Stimulated activated CD4-positive, alpha-beta T cell treated with anti-CD3 and anti-CD28 coated beads, TNF-alpha, amount 100 ng/mL, for 48 hours (primary cell): Measurements from ENCODE around the gene CEMP1.

Source experiments
- DNase-seq, 3 donors: peaks; one replicate each; pipeline ENCODE4 v3.0.0-alpha.2; 2020; ENCODE audit warnings: low read depth in 3 of 3

CEMP1 gene

GRCh38 chr16:2520097-2520783, 11.0 kb downstream of the CEMP1 start, which contains the start of gene AMDHD2:
AMDHD2 (plus strand) TSS chr16:2520371; CDS start chr16:2520459, 88 bp downstream.
- DNase-seq, result peak; percentile 79 to 86 (median 83)

GRCh38 chr16:2519711-2520080, 11.5 kb downstream of the CEMP1 start:
- no peak for DNase-seq

DNA sequence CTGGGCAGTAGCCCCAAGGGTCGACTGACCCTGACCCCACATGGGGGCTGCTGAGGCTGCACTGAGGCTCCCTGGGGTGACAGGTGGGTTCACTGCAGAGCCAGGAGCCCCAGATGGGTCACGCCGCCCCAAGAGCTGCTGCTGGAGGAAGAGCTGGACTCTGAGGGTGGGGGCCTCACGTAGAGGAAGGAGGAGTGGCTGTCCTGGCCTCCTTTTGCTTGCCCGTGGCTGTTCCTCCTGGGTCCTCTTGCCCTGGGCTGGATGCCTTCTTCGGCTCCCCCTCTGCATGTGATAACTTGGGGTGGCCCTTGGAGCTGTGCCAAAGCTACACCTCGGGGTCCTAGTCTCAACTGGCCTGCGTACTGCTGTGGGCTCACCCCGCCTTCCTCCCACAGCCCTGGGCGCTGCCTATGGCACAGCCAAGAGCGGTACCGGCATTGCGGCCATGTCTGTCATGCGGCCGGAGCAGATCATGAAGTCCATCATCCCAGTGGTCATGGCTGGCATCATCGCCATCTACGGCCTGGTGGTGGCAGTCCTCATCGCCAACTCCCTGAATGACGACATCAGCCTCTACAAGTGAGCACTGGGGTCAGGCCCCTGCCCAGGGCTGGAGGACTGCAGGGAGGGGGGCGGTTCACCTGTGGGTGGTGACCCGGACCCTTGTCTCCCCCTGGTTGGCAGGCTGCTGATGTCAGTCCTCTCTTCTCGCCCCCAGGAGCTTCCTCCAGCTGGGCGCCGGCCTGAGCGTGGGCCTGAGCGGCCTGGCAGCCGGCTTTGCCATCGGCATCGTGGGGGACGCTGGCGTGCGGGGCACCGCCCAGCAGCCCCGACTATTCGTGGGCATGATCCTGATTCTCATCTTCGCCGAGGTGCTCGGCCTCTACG, 12.1 kb downstream of the CEMP1 start:
- no peak for DNase-seq

DNA sequence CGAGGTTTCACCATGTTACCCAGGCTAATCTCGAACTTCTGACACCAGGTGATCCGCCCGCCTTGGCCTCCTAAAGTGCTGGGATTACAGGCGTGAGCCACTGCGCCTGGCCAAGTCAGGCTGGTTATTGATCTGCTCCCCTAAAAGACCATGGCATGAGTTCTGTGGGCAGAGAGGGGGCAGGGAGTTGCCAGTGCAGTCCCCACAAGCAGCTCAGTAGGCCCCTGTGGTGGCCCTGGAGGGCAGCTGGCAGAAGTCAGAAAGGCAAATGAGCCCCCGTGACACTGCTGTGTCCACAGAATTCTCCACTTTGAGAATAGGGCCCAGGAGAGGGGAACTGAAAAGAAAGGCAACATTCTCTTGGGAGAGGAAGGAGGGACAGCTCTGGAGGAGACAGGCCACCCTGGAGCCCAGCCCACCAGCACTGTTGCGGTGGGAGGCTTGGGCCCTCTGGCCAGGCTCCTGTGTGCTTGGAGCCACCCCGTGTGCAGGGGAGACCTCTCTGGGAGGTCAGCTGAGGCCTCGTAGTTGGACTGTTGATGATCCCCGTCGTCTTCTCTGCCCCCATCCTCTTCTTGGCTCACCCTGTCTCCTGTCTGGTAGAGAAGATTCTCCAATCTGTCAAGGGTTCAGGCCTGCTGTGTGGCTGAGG, 13.1 kb downstream of the CEMP1 start:
- DNase-seq, result no peak

GRCh38 chr16:2516391-2517240, 14.6 kb downstream of the CEMP1 start:
- DNase-seq, result no peak

GRCh38 chr16:2515180-2515851, 15.9 kb downstream of the CEMP1 start:
- no peak for DNase-seq

DNA sequence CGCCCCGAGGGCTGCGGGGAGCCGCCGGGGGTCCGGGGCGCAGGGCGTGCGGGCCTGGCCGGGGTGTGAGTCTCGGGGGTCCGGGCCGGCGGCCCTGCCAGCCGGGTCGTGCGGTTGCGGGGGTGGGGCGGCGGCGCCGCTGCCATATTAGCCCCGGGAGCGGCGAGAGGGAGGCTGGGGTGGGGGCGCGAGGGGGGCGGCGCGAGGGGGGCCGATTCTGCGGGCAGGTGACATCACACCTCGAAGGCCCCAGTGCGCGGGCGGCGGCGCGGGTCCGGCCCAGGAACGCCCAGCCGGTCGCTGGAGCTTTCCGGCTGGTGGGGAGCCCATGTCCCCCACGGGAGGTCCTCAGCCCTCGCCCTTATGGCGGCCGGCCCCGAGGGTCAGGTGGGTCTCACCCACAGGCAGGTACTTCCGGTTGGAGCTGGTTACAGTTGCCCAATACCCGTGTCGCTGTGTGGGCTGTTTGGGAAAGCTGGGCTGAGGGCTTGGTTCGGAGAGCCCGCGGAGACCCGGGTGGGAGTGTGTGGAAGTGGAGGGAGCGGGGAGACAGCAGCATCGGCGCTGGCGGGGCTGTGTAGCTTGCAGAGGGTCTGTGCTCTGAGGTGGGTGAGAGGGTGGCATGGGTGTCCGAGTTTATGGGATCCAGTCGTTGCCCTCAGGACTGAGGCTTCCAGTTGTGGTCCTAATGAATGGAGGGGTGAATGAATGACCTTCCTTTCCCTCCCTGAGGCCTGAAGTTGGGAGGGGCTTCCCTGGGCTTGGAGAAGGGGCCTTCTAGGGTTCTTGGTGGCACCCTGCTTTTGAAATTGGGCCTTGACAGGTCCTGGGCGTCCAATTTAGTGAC, 16.7 kb downstream of the CEMP1 start:
- DNase-seq, result peak in 1 of 3 donors; percentile 22

- DNase-seq, result peak; percentile 76 to 88 (median 77)
Measured at GRCh38 chr16:2513405-2514332, 17.5 kb downstream of the CEMP1 start, which contains the start of gene ATP6V0C. ATP6V0C (plus strand) TSS chr16:2513952; CDS start chr16:2514104, 152 bp downstream.

GRCh38 chr16:2512735-2513404, 18.3 kb downstream of the CEMP1 start:
- DNase-seq, result no peak

GRCh38 chr16:2511996-2512734, 19.0 kb downstream of the CEMP1 start:
- DNase-seq, result no peak

DNA sequence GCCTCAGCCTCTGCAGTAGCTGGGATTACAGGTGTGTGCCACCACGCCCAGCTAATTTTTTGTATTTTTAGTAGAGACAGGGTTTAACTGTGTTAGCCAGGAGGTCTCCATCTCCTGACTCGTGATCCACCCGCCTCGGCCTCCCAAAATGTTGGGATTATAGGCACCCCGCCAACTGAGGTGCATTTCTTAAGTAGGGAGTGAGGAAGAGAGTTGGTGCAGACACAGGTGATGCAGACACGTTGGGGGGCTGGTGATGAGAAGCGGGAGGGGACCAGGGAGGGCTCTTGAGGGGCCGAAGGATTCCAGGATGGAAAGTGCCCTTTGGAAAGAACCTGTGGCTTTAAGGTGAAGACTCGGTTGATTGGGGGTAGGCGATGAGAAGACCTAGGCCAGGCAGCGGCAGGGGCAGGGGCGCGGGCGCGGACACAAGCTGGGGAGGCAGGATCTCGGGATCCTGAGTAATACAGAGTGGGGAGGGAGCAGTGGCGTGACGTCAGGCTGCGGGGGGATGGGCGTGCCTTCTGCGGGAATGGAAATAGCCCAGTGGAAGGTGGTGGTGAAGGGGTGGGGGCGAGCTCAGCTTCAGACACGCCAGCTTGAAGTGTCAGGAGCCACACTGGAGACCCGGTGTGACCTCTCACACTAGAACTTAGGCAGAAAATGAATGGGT, 19.9 kb downstream of the CEMP1 start:
- DNase-seq, result no peak

DNA sequence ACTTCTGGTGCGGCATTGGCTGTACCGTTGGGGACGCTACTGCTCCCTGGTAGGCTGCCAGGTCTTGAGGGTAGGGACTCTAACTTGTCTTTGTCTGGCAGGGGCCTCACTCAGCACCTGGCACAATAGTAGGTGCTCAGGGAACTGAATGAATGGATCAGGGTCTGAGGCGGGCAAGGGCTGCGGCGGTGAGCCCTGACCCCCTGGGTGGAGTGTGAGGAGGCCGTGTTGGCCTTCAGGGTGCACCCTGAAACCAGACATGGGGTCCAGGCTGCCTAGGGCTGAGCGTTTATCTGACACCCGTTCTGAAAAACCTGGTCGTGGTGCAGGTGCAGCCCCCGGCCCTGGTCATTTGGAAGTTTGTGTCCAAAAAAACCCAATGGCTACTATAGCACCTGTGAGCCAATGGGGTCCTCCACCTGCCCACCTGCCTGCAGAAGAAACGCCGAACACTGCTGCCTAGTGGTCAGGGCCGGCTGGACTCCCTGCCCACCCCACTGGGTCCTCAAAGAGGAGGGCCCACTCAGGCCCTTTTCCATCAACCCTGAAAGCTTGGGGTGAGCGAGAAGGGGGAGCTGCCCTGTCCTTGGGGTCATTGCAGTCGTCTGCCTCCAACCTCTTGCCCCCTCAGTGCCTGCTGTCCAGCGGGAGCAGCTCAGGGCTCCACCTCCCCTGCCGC, 22.3 kb downstream of the CEMP1 start:
- DNase-seq, result no peak

- no peak for DNase-seq
Measured at GRCh38 chr16:2507665-2508064, 23.5 kb downstream of the CEMP1 start.

GRCh38 chr16:2507052-2507659, 24.1 kb downstream of the CEMP1 start:
- no peak for DNase-seq

DNA sequence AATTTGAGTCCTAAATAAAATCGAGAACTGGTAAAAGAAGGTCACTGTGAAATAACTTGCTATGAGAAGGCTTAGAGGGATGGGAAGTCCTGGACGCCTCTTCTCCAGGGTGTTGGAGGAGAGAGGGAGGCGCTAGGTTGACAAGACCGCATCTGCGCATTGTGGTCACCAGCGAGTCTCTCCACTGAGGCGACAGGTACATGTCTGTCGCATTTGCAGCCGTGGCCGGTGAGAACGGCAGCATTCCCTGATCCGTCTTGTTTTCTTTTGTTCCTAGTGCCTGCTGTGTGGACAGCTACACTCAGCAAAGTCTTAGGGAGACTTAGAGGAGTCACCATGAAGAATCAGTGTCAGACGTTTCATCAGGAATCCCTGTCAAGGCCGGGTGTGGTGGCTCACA, 25.5 kb downstream of the CEMP1 start:
- DNase-seq, result no peak
